GM12892 (cell line): Measurements from ENCODE around the gene URM1.

Source experiments
- POLR2A ChIP-seq: IDR thresholded peaks from 2 replicates; pipeline ENCODE4 v1.6.1; 2011; ENCODE audit warnings: low read depth, low read length, control low read depth
- POLR2AphosphoS5 ChIP-seq: IDR thresholded peaks from 2 replicates; pipeline ENCODE4 v1.6.1; 2011; ENCODE audit warnings: low read depth, low read length, control low read depth
- TAF1 ChIP-seq: IDR thresholded peaks from 2 replicates; pipeline ENCODE4 v1.6.1; 2011; ENCODE audit warnings: low read depth, mild to moderate bottlenecking, control low read depth, low read length, borderline replicate concordance

DNA sequence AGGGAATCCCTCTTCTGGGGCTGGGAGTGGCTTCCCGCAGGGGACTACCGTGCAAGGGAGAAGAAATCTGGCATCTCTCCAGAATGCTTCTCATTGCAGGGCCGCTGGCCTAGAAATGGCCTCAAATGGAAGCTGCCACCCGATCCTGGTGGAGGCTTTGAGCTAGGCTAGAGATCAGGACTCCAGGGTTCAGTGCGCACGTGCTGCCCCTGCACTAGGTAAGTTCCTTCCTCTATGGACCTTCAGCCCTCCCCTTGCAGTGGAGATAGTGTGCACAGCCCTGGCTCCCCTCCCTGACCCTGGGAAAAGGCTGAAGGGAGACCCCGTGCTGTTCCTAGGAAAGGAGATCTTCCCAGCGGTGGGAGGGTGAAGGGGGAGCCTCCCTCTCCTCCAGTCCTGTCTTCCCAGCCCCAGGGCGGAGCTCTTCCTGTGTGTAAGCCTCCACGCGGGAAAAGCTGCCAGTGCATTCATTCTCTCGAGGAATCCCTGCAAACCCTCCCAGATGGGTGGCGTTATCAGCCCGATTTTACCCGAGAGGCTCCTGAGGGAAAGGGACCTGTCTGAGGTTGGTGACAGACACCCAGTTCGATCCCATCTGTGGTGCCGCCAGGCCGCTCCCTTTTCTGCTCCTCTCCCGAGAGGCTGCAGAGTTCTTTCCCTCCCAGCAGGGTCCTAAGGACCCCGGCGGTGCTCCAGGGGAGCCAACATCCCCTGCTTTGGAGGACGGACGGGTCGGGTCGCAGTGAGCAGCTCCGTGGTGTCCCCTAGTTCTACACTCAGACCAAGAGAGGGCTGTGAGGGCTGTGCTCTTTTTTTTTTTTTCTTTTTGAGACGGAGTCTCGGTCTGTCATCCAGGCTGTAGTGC lies 48.1 kb downstream of the URM1 start:
- no peak for TF ChIP-seq POLR2A
- no peak for TF ChIP-seq POLR2AphosphoS5
- TF ChIP-seq TAF1 = no peak
